GM06990 (cell line): Measurements from ENCODE around the gene STX10.

Experiments
- DNase-seq: peaks from one replicate; pipeline ENCODE4 v3.0.0-alpha.2; 2011; ENCODE audit not compliant: insufficient read length; ENCODE audit errors: extremely low read depth
- H3K27me3 ChIP-seq: replicated peaks from 2 replicates; pipeline ENCODE4 v1.6.0; 2011; ENCODE audit warnings: low read length; ENCODE audit not compliant: control insufficient read depth, insufficient read depth
- H3K36me3 ChIP-seq: 2 replicates; pipeline ENCODE4 v1.5.1; 2011; ENCODE audit warnings: low read length; ENCODE audit not compliant: control insufficient read depth, insufficient read depth
- H3K4me3 ChIP-seq: replicated peaks from 2 replicates; pipeline ENCODE4 v1.5.1; 2011; ENCODE audit warnings: low read depth, mild to moderate bottlenecking, control low read depth, low read length
- TF ChIP-seq, protein P1 (sequence below): IDR thresholded peaks from 2 replicates; pipeline ENCODE4 v1.5.1; 2011; ENCODE audit warnings: low read length, control low read depth, mild to moderate bottlenecking, inconsistent platforms; ENCODE audit not compliant: insufficient read depth, poor library complexity, severe bottlenecking

Gene STX10

DNA sequence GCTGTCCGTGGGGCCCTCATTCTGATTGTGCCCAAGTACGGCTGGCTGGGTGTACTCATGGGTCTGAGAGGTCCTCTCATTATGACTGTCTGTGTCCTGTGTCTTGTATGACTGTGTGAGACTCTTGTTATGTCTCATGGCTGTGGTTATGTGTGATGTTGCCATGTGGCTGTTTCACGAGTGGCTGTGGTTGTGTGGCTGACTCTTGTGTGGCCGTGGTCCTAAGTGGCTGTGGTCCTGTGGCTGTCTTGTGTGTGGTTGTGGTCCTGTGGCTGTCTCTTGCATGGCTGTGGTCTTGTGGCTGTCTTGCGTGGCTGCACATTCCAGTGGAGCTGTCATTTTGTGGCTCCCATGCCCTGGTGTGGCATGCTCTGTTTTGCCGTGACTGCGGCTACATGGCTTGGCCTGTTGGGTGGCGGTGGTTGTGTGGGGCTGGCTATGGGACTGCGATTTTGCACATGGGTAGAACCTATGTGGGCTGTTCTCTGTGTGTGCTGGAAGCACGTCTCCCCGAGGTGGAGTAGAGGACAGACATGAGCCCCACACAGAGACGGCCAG lies 50.1 kb downstream of the STX10 start:
- TF ChIP-seq, protein P1, sequence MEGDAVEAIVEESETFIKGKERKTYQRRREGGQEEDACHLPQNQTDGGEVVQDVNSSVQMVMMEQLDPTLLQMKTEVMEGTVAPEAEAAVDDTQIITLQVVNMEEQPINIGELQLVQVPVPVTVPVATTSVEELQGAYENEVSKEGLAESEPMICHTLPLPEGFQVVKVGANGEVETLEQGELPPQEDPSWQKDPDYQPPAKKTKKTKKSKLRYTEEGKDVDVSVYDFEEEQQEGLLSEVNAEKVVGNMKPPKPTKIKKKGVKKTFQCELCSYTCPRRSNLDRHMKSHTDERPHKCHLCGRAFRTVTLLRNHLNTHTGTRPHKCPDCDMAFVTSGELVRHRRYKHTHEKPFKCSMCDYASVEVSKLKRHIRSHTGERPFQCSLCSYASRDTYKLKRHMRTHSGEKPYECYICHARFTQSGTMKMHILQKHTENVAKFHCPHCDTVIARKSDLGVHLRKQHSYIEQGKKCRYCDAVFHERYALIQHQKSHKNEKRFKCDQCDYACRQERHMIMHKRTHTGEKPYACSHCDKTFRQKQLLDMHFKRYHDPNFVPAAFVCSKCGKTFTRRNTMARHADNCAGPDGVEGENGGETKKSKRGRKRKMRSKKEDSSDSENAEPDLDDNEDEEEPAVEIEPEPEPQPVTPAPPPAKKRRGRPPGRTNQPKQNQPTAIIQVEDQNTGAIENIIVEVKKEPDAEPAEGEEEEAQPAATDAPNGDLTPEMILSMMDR: no peak
- no peak overlapping the region for H3K4me3 ChIP-seq
- peak; percentile 85 for DNase-seq
- H3K36me3 ChIP-seq: no peaks in the 10 kb centered on the region
- no peaks in the 10 kb centered on the region; the same call in 1 of the 2 replicates for H3K27me3 ChIP-seq

GRCh38 chr19:13099073-13099999 lies 50.8 kb downstream of the STX10 start:
- Histone ChIP-seq H3K36me3 (no peaks in the 10 kb centered on the region), H3K27me3 (no peaks in the 10 kb centered on the region; the same call in 1 of the 2 replicates), H3K4me3 (peak overlapping the region; percentile 30)
- TF ChIP-seq, protein P1: no peak
- DNase-seq: peak; percentile 79

DNA sequence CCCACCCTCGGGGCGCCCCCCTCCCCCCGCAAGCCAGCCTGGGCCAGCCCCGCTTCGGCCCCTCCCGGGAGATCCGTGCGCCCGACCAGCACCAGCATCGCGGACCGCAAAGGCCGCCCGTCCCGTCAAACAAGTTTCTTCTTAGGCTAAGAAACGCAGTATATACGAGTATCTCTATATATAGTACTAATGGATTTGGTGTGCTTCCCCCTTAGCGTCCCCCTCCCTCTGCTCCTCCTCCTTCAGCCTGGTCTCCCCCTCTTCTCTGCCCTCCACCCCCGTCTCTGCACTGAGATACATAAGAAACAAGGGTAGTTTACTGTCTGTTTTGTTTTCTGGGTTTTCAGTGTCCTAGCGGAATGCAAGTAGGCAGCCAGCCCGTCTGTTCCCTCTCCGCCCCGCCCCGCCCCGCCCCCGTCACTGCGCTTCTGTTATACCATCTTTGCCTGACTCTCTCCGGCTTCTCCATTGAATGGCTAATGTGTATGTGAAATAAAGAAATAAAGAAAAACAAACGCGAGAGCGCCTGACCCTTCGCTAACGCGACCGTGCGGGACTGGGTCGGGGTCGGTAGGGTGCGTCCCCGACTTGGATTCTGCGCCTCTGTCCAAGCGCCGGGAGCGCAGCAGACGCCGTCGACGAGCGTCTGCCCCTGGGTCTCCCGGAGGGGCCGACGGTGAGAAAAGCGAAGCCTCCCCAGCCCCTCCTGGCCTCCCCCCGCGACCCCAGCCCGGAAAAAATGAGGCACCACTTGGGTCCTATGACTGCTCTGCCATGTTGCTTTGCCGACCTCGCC lies 51.7 kb downstream of the STX10 start:
- Histone ChIP-seq H3K27me3 (no peaks in the 10 kb centered on the region; the same call in 1 of the 2 replicates), H3K4me3 (no peak overlapping the region; the same call in 1 of the 2 replicates), H3K36me3 (no peaks in the 10 kb centered on the region)
- no peak for DNase-seq
- TF ChIP-seq, protein P1: no peak

DNA sequence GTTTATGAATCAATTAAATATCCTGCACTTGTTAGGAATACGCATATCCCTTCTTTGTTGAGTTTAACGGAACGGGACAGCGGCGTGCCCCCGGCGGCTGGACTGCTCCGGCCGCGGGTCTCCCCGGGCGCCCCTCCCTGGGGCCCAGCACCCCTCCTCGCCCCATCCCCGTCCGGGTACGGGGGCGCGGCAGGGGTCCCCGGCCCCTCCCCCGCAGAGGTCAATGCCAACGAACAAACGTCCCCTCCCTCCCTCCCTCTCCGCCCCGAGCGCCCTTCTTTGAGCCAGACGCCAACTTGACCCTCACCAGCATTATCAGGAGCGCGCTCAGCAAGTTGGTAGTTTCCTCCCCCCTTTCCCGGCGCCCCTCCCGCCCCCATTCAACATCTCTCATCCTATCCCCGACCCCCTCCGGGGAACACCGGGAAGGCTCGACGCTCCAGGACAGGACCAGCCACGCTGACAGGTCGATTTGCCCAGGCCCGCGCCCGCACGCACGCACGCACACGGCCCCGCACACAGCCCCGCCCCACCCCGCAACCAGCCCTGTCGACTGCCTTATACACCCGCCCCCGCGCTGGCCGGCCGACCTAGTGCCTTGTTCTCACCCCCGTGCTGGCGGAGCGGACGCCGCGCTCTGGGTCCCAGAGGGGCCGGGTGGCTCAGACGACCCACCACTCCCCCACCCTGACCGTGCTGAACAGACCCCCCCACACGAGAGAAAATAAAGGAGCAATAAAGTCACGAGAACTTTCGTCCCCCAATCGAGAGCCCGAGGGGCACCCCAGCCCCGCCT lies 52.5 kb downstream of the STX10 start:
- DNase-seq: no peak
- Histone ChIP-seq H3K4me3 (no peak overlapping the region), H3K36me3 (no peaks in the 10 kb centered on the region), H3K27me3 (no peaks in the 10 kb centered on the region; the same call in 1 of the 2 replicates)
- TF ChIP-seq, protein P1: no peak

DNA sequence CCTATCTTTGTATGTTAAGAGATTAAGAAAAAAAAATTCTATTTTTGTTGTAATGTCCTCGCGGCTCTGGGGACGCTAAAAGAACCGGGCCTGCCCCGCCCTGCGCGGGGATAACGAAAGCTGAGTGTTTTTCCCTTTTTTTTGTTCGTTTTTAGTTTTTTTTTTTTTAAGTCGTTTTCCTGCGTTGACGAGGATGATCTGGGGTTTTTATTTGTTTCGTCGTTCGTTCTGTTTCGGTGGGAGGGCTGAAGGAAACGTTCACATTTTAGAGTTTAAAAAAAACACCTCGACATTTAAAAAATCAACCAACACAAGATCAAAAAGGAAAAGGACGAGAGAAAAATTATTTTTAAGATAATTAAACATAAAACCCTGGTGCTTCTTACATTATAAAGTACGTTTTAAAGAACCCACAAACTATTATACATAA lies 53.1 kb downstream of the STX10 start:
- Histone ChIP-seq H3K4me3 (no peak overlapping the region), H3K27me3 (no peaks in the 10 kb centered on the region; the same call in 1 of the 2 replicates)

More for the DNA sequence above, 53.1 kb downstream of the STX10 start:
- no peaks in the 10 kb centered on the region for H3K36me3 ChIP-seq
- TF ChIP-seq, protein P1: no peak
- DNase-seq: no peak
